GM13976 (cell line): Measurements from ENCODE around the gene RGN.
"Not testable (repeated sequence)": the region's sequence is repeated elsewhere in the genome, so short reads cannot be mapped to it uniquely, and the experiment has no call there.

Source experiments
- DNase-seq: peaks from one replicate; pipeline ENCODE4 v3.0.0; 2012; ENCODE audit warnings: low spot score
- CTCF ChIP-seq: IDR thresholded peaks from 2 replicates; pipeline ENCODE4 v1.5.1; 2012; ENCODE audit warnings: borderline replicate concordance, mild to moderate bottlenecking; ENCODE audit not compliant: insufficient read depth; ENCODE audit errors: extremely low read depth, missing control alignments, control extremely low read depth
- in situ Hi-C: fragments of 300-500 bp; cut with MboI; formaldehyde crosslinking; loops from one replicate; pipeline ENCODE4 v1.12.0; 2022; ENCODE audit warnings: low sequenced_read_pairs, mixed read lengths, inconsistent platforms; ENCODE audit not compliant: unreplicated experiment

RGN gene

GRCh38 chrX:47093248-47093647 is 15.0 kb downstream of the RGN start:
- in situ Hi-C loops, result no loop called here
- no peak for TF ChIP-seq CTCF
- DNase-seq, result peak; percentile 25

GRCh38 chrX:47093860-47094259 is 15.6 kb downstream of the RGN start:
- in situ Hi-C loops, result no loop called here
- no peak for TF ChIP-seq CTCF

GRCh38 chrX:47097018-47097417 is 18.8 kb downstream of the RGN start:
- in situ Hi-C loops, result no loop called here
- no peak for DNase-seq
- no peak for TF ChIP-seq CTCF

More at GRCh38 chrX:47093860-47094259, 15.6 kb downstream of the RGN start:
- no peak for DNase-seq

- in situ Hi-C loops, result no loop called here
- TF ChIP-seq CTCF, result no peak
Observed at GRCh38 chrX:47098338-47099094, 20.3 kb downstream of the RGN start.

GRCh38 chrX:47101206-47101605 is 23.0 kb downstream of the RGN start:
- TF ChIP-seq CTCF, result no peak
- no peak for DNase-seq
- in situ Hi-C loops, result no loop called here

More at GRCh38 chrX:47098338-47099094, 20.3 kb downstream of the RGN start:
- DNase-seq, result no peak

GRCh38 chrX:47110936-47111615 is 32.8 kb downstream of the RGN start:
- DNase-seq, in situ Hi-C loops: not testable (repeated sequence)

- in situ Hi-C loops, result no loop called here
- TF ChIP-seq CTCF, result no peak
- DNase-seq, result no peak
Observed at GRCh38 chrX:47112316-47112954, 34.2 kb downstream of the RGN start.

- DNase-seq, in situ Hi-C loops: not testable (repeated sequence)
Observed at GRCh38 chrX:47116551-47117110, 38.4 kb downstream of the RGN start.

GRCh38 chrX:47124466-47124865 is 46.2 kb downstream of the RGN start:
- in situ Hi-C loops, DNase-seq: not testable (repeated sequence)
